Sigmoid colon (tissue), 7 donors: ENCODE results near the gene GUCA2A. TPM values are rescaled to one million over a fixed set of nuclear protein-coding genes. Genes with fewer than 3 reads are reported as not detected.

Experiments used
- DNase-seq: peaks from one replicate; pipeline ENCODE4 v3.0.0-alpha.2; 2019
- H3K27ac ChIP-seq, 4 donors: fragments of 200-600 bp; sonication (generic); one replicate each; pipeline ENCODE4 v1.5.1; 2016 to 2019; ENCODE audit warnings: mild to moderate bottlenecking in 1 of 4
- H3K27me3 ChIP-seq, 3 donors: fragments of 200-600 bp; sonication (generic); one replicate each; pipeline ENCODE4 v1.5.1; 2019; ENCODE audit warnings: mild to moderate bottlenecking in 1 of 3
- H3K36me3 ChIP-seq, 4 donors: fragments of 200-600 bp; sonication (generic); one replicate each; pipeline ENCODE4 v1.5.1; 2016 to 2019
- H3K4me1 ChIP-seq, 4 donors: fragments of 200-600 bp; sonication (generic); one replicate each; pipeline ENCODE4 v1.5.1; 2017 to 2019
- H3K4me3 ChIP-seq, 4 donors: fragments of 200-600 bp; sonication (generic); one replicate each; pipeline ENCODE4 v1.5.1; 2017 to 2019; ENCODE audit warnings: mild to moderate bottlenecking in 2 of 4, moderate library complexity in 1 of 4
- H3K9me3 ChIP-seq, 4 donors: fragments of 200-600 bp in 3 of 4; sonication (generic) in 3 of 4; one replicate each; pipeline versions ENCODE4 v1.5.1 to v1.6.1; 2013 to 2019
- CTCF ChIP-seq, 4 experiments: fragments of 450-650 bp in 3 of 4; fragments of 200-600 bp in 1 of 4; IDR thresholded peaks; one replicate each; pipeline ENCODE4 v1.5.1; 2016 to 2019; ENCODE audit warnings: antibody characterized with exemption in 4 of 4, mild to moderate bottlenecking in 3 of 4, moderate library complexity in 2 of 4
- EP300 ChIP-seq, 4 donors: sonication (generic); formaldehyde crosslinking; IDR thresholded peaks; one replicate each; pipeline ENCODE4 v1.6.1; 2017; ENCODE audit warnings: antibody characterized with exemption in 4 of 4
- POLR2A ChIP-seq, 2 donors: fragments of 450-650 bp; IDR thresholded peaks; one replicate each; pipeline ENCODE4 v1.6.1; 2016; ENCODE audit warnings: antibody characterized with exemption in 2 of 2, mild to moderate bottlenecking in 2 of 2, moderate library complexity in 2 of 2
- POLR2AphosphoS5 ChIP-seq, 4 donors: sonication (generic); formaldehyde crosslinking; IDR thresholded peaks; one replicate each; pipeline ENCODE4 v1.6.1; 2017; ENCODE audit warnings: antibody characterized with exemption in 4 of 4
- WGBS, 2 donors: extraction: QIAGEN DNeasy Blood & Tissue Kit; methylation state at CpG; one replicate each; pipeline ENCODE4 v1.1.7; 2013; 5-methylcytosine and 5-hydroxymethylcytosine counted together
- intact Hi-C: fragments of 100-400 bp; cut with DNase I; formaldehyde crosslinking; loops from one replicate; pipeline ENCODE4 v1.15.1; 2023
- polyA plus RNA-seq, 3 donors: library from polyadenylated mRNA; stranded (reverse); fragments of 200-250 nt; gene quantifications; one replicate each; pipeline ENCODE4 v1.2.3, GENCODE V29; 2013
- total RNA-seq, 4 donors: library from RNA; depleted of rRNA; stranded (reverse); fragments of >200 nt; gene quantifications; one replicate each; pipeline ENCODE4 v1.1.0, GENCODE V29; 2016
- donor health status: healthy with polysubstance abuse.
- donor health status: Bipolar disorder and iron deficiency.
- donor health status: healthy.

The GUCA2A gene
- total and polyA plus RNA-seq, 7 donors = 2.2 to 950 (median 523) TPM; not detected in 3

- DNase-seq = peak; percentile 53
- no peak within 1 kb of the TSS for H3K4me3 ChIP-seq
- H3K27ac ChIP-seq = no peak within 1 kb of the TSS
- H3K9me3 ChIP-seq = no peaks in the 10 kb centered on the region
- intact Hi-C loops = no loop called here
- peaks cover 0 to 4% (median 0%) of the 10 kb centered on the region in 3 donors for H3K27me3 ChIP-seq
- H3K4me1 ChIP-seq = no peaks in the 10 kb centered on the region
- WGBS, 2 donors = 59 to 82% methylated on average over 12 of the region's 12 CpGs
- H3K36me3 ChIP-seq = no peaks in the 10 kb centered on the region
- TF ChIP-seq POLR2A (IDR thresholded peaks at IDR 0.05) (no peak), EP300 (IDR thresholded peaks at IDR 0.05) (no peak)
These were observed 11.5 kb downstream of the GUCA2A start, which contains the start of gene GUCA2B for GRCh38 chr1:42152907-42153600. Gene GUCA2B, plus strand, starts transcription at chr1:42153410. Its CDS starts 41 bp downstream, at chr1:42153451.

GRCh38 chr1:42152119-42152518, 12.4 kb downstream of the GUCA2A start:
- intact Hi-C loops = no loop called here
- no peak overlapping the region for H3K4me3 ChIP-seq
- TF ChIP-seq POLR2A (IDR thresholded peaks at IDR 0.05) = no peak
- no peak for TF ChIP-seq POLR2AphosphoS5 (IDR thresholded peaks at IDR 0.05)
- no peak for TF ChIP-seq CTCF (IDR thresholded peaks at IDR 0.05)
- no peak for TF ChIP-seq EP300 (IDR thresholded peaks at IDR 0.05)
- WGBS, 2 donors = 16 to 62% methylated on average over 3 of the region's 3 CpGs
- H3K4me1 ChIP-seq = no peaks in the 10 kb centered on the region
- H3K27me3 ChIP-seq = peaks cover 0 to 12% (median 7%) of the 10 kb centered on the region in 3 donors
- no peaks in the 10 kb centered on the region for H3K36me3 ChIP-seq
- no peak overlapping the region for H3K27ac ChIP-seq
- peak; percentile 15 for DNase-seq
- no peaks in the 10 kb centered on the region for H3K9me3 ChIP-seq

- no peak overlapping the region for H3K4me3 ChIP-seq
- no peaks in the 10 kb centered on the region for H3K9me3 ChIP-seq
- H3K4me1 ChIP-seq = no peaks in the 10 kb centered on the region
- H3K27me3 ChIP-seq = peaks cover 0 to 27% (median 20%) of the 10 kb centered on the region in 3 donors
- 90 to 93% methylated on average over 5 of the region's 5 CpGs for whole genome bisulfite sequencing, 2 donors
- no peaks in the 10 kb centered on the region for H3K36me3 ChIP-seq
- TF ChIP-seq POLR2A (IDR thresholded peaks at IDR 0.05) = no peak
- TF ChIP-seq POLR2AphosphoS5 (IDR thresholded peaks at IDR 0.05) = no peak
- no peak for TF ChIP-seq CTCF (IDR thresholded peaks at IDR 0.05)
- no peak for TF ChIP-seq EP300 (IDR thresholded peaks at IDR 0.05)
- no peak overlapping the region for H3K27ac ChIP-seq
- intact Hi-C loops = no loop called here
- peak; percentile 38 for DNase-seq
These were observed 13.9 kb downstream of the GUCA2A start for GRCh38 chr1:42150651-42151050.

GRCh38 chr1:42148166-42148565, 16.4 kb downstream of the GUCA2A start:
- H3K9me3 ChIP-seq = no peaks in the 10 kb centered on the region
- 63 to 72% methylated on average over 1 of the region's 1 CpG for WGBS, 2 donors
- no peak for TF ChIP-seq POLR2AphosphoS5 (IDR thresholded peaks at IDR 0.05)
- TF ChIP-seq EP300 (IDR thresholded peaks at IDR 0.05) = no peak
- no peak for TF ChIP-seq POLR2A (IDR thresholded peaks at IDR 0.05)
- no peak for TF ChIP-seq CTCF (IDR thresholded peaks at IDR 0.05)
- H3K27me3 ChIP-seq = peaks cover 0 to 44% (median 29%) of the 10 kb centered on the region in 3 donors
- H3K4me1 ChIP-seq = no peaks in the 10 kb centered on the region
- no peaks in the 10 kb centered on the region for H3K36me3 ChIP-seq
- DNase-seq = no peak
- H3K27ac ChIP-seq = no peak overlapping the region
- intact Hi-C loops = no loop called here
- no peak overlapping the region for H3K4me3 ChIP-seq

- TF ChIP-seq EP300 (IDR thresholded peaks at IDR 0.05) (no peak), POLR2AphosphoS5 (IDR thresholded peaks at IDR 0.05) (no peak), POLR2A (IDR thresholded peaks at IDR 0.05) (no peak), CTCF (IDR thresholded peaks at IDR 0.05) (peak; percentile 66 to 91 (median 75))
- H3K36me3 ChIP-seq = no peaks in the 10 kb centered on the region
- no peaks in the 10 kb centered on the region for H3K4me1 ChIP-seq
- DNase-seq = peak; percentile 66
- 22 to 28% methylated on average over 19 of the region's 19 CpGs for WGBS, 2 donors
- intact Hi-C loops = no loop called here
- peaks cover 0 to 56% (median 34%) of the 10 kb centered on the region in 3 donors for H3K27me3 ChIP-seq
- H3K27ac ChIP-seq = no peak overlapping the region
- no peak overlapping the region for H3K4me3 ChIP-seq
- H3K9me3 ChIP-seq = no peaks in the 10 kb centered on the region
These were observed 17.8 kb downstream of the GUCA2A start for GRCh38 chr1:42146626-42147320.
